ENCODE measurements around the gene SARNP. TPM values are rescaled to one million over a fixed set of nuclear protein-coding genes. Genes with fewer than 3 reads are reported as not detected.

The SARNP gene
- polyA plus RNA-seq (2012; ENCODE audit: insufficient read length, low read depth), result 61.4 TPM

- peak; percentile 85; the same call in 1 of the 2 replicates for TF ChIP-seq TAF1 (IDR thresholded peaks at IDR 0.05; ENCODE audit: borderline replicate concordance, insufficient read depth, low read length)
- no peak; the same call in 1 of the 2 replicates for TF ChIP-seq SIN3A (IDR thresholded peaks at IDR 0.05; ENCODE audit: borderline replicate concordance, insufficient read depth, low read length)
- peak; percentile 88 for TF ChIP-seq POLR2AphosphoS5 (IDR thresholded peaks at IDR 0.05; ENCODE audit: low read depth, low read length)
- TF ChIP-seq FOXP2 (optimal IDR thresholded peaks at IDR 0.05; ENCODE audit: borderline replicate concordance, extremely low read depth, extremely low read length, insufficient read depth), result no peak
- TF ChIP-seq REST (IDR thresholded peaks at IDR 0.05; ENCODE audit: insufficient read depth in 1 of 2, low read depth in 2 of 2, low read length in 2 of 2), result 0 out of 4 replicates have a peak, but pooled peaks of 1 of the 2 experiments have one; percentile 32
These were observed at the start of gene SARNP, which contains the start of gene ORMDL2 for GRCh38 chr12:55817345-55818139. Gene SARNP, minus strand, starts transcription at chr12:55817724. Its CDS starts 23 bp downstream, at chr12:55817701. Gene ORMDL2, plus strand, starts transcription at chr12:55818041. Its CDS starts 959 bp downstream, at chr12:55819000.

GRCh38 chr12:55865327-55865726 is 47.8 kb upstream of the SARNP start:
- no peak for TF ChIP-seq POLR2AphosphoS5 (IDR thresholded peaks at IDR 0.05; ENCODE audit: low read depth, low read length)
- no peak for TF ChIP-seq TAF1 (IDR thresholded peaks at IDR 0.05; ENCODE audit: borderline replicate concordance, insufficient read depth, low read length)
- TF ChIP-seq SIN3A (IDR thresholded peaks at IDR 0.05; ENCODE audit: borderline replicate concordance, insufficient read depth, low read length), result no peak
- TF ChIP-seq REST (IDR thresholded peaks at IDR 0.05; ENCODE audit: insufficient read depth in 1 of 2, low read depth in 2 of 2, low read length in 2 of 2), result no peak
- no peak for TF ChIP-seq FOXP2 (optimal IDR thresholded peaks at IDR 0.05; ENCODE audit: borderline replicate concordance, extremely low read depth, extremely low read length, insufficient read depth)

GRCh38 chr12:55862286-55862685 is 44.8 kb upstream of the SARNP start:
- TF ChIP-seq FOXP2 (optimal IDR thresholded peaks at IDR 0.05; ENCODE audit: borderline replicate concordance, extremely low read depth, extremely low read length, insufficient read depth) (no peak), TAF1 (IDR thresholded peaks at IDR 0.05; ENCODE audit: borderline replicate concordance, insufficient read depth, low read length) (no peak), REST (IDR thresholded peaks at IDR 0.05; ENCODE audit: insufficient read depth in 1 of 2, low read depth in 2 of 2, low read length in 2 of 2) (no peak)

GRCh38 chr12:55861871-55862270 is 44.3 kb upstream of the SARNP start:
- TF ChIP-seq TAF1 (IDR thresholded peaks at IDR 0.05; ENCODE audit: borderline replicate concordance, insufficient read depth, low read length), result no peak
- no peak for TF ChIP-seq POLR2AphosphoS5 (IDR thresholded peaks at IDR 0.05; ENCODE audit: low read depth, low read length)
- TF ChIP-seq FOXP2 (optimal IDR thresholded peaks at IDR 0.05; ENCODE audit: borderline replicate concordance, extremely low read depth, extremely low read length, insufficient read depth), result no peak
- TF ChIP-seq SIN3A (IDR thresholded peaks at IDR 0.05; ENCODE audit: borderline replicate concordance, insufficient read depth, low read length), result no peak
- TF ChIP-seq REST (IDR thresholded peaks at IDR 0.05; ENCODE audit: insufficient read depth in 1 of 2, low read depth in 2 of 2, low read length in 2 of 2), result no peak
